ENCODE measurements around the gene RPS16. TPM values are rescaled to one million over a fixed set of nuclear protein-coding genes. Genes with fewer than 3 reads are reported as not detected.

RPS16 gene
- total RNA-seq, 1 donor from 2014 or later = 1,962 TPM

DNA sequence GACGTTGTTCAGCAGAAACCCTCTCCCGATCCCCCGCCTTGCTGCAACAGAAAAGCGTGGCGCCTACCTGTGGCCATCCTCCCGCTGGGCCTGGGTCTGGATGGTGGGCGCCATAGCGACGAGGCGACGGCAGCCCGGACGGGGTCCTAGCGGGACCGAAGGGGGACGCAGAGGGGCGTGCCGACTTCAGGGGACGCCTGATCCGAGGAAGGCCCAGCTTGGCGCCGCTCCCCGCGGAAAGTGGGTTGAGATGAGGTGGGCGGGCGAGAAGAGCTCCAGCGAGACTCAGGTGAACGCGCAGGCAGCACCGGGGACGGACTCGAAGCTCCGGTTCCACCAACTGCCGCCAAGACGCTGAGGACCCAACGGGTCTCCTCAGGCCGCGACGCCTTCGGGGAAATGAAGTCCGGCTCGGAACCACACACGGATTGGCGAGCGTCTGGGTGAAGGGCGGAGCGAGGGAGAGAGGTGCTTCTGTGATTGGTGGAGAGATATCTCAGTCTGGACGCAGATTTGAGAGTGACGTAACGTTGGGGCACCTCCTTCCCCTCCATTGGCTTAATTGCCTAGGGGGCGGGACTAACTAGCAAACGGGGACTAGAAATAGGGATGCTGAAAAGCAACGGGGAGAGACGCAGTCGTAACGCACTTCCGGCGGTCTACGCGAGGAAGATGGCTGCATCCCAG lies 44.9 kb downstream of the RPS16 start, which contains the start of the genes MED29 and PAF1:
TSS of gene MED29 (plus strand) at position 628 of the 687 bp plus-strand sequence. CDS start at position 673, 45 bp downstream.
TSS of gene PAF1 (minus strand) at position 356 of the 687 bp plus-strand sequence. CDS start at position 114, 242 bp downstream.
- intact Hi-C loops (cut with micrococcal nuclease) = loop anchor here (1.0 to 5.0 kb wide), 11 partner anchors 11 to 539 kb away; partner anchors contain the start of genes EID2B, MRPS12, PAK4 and PLEKHG2

DNA sequence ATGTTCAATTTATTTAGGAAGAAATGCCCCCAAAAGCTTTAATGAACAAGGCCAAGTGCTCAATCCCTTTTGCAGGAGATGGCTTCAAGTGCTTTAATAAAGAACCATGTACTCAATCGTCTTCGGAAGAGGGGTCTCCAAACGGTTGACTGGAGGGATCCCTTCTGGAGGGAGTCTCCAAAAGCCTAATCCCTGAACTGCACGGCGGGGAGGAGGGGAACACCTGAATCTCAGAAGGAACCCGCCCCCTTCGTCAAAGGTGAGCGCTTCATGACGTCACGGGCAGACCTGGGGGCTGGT lies 45.3 kb downstream of the RPS16 start:
- intact Hi-C loops (cut with micrococcal nuclease) = loop anchor here (2.0 to 5.0 kb wide), 2 partner anchors 90 to 538 kb away; partner anchors contain the start of gene TIMM50

DNA sequence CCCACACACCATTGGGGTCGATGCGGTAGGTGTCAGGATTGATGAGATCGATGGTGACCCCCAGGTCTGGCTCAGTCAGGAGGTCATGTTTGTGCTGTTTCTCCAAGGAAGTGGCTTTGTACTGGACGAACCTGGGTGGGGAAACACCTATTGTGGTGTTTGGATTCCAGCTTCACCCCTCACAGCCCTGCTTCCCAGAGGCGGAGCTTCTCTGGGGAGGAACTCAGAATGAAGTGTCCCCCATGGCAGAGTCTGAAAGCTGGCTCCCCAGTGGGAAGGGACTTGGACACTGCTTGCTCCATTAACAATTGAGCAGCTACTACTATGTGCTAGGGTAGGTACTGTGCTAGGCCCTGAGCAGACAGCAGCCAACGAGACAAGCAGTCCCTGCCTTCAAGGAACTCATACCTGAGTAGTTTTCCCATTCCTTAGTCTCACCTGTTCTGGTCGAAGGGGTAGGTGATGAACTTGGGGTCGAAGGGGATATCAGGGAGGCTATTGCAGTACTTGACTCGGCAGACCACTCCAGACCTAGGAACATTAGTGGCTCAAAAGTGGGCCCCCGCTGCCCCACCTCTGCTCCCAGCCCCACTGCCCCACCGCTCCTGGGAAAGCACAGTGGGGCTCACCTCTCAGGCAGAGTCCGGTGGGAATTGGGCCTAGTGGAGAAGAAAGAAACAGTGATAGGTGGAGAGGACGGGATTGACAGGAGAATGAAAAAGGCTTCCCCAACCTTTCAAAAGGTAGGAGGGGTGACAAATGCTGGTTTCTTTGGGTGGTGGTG lies 45.9 kb downstream of the RPS16 start:
- intact Hi-C loops (cut with micrococcal nuclease) = loop anchor here (2.0 to 5.0 kb wide), 2 partner anchors 91 to 538 kb away; partner anchors contain the start of gene TIMM50

DNA sequence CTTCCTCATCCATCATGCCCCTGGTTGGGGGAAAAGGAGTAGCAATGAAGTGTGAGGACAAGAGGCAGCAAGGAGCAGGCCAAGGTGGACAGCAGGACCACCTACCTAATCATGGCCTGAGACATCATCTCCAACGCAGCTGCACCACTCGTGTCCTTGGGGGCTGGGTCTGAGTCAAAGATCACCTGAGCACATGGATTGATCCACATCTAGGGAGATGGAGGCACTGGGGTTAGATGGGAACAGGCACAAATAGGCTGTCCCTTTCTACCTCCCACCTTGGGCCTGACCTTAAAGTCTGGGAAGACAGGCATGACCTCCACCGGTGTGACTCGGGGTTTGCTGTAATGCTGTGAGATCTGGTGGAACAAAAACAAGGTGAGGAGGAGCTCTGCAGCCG lies 47.1 kb downstream of the RPS16 start:
- intact Hi-C loops (cut with micrococcal nuclease) = no loop called here

DNA sequence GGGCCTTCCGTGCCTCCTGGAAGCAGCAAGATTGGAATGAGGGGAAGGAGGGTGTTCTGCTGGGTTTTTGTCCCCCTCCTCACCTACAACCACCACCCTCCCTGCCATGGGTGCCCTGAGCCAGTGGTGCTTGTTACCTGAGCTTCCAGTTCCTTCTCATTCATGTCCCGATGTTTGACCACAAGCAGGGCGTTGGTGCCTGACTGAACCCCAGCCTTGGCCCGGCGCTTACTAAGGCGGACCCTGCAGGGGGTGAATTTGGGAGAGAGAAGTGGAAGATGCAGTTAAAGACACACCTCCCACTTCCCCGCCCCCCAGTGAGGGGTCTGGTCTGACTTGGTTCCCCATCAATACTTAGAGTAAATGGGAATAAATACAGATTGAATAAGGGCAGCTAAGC lies 49.2 kb downstream of the RPS16 start:
- intact Hi-C loops (cut with micrococcal nuclease) = no loop called here

DNA sequence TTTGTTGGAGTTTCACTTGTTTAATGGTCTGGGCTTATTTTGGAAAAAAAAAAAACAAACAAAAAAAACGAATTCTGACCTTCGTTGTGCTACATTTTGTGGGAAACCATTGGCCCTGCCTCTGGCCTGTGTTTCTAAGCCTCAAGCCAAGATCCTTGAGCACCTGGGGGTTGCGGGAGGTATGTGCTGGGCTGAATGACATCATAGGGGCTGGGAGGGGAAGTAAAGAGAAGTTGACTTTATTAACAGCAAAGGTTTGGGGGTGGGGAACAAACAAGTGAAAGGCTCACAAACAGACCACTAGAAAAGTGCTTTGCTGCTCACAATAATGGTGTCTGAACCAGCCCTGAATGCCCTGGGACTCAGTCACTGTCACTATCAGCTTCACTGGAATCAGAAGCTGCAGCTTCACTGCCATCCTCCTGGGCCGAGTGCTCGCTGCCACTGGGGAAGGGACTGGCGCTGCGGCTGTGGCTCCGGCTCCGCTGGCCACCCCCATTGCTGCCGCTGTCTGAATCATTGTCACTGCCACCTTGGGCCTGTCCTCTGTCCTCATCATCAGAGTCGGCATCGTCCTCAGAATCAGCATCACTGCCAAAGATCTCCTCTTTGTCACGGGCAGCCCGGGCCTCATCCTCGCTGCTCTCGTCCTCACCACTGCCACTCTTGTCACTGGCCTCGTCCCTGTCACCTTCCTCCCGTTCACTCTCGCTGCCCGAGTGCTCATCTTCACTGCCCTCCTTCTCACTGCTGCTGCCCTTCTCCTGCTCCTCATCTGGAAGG lies 49.9 kb downstream of the RPS16 start:
- intact Hi-C loops (cut with micrococcal nuclease) = no loop called here

GRCh38 chr19:39384839-39385568 lies 50.7 kb downstream of the RPS16 start:
- intact Hi-C loops (cut with micrococcal nuclease) = no loop called here

Other genes with a start within 250 kb of the RPS16 start
- gene NCCRP1, start 239.0 kb downstream of the RPS16 start, total RNA-seq = not detected in 2 replicates
- not detected in 2 replicates for gene SYCN, start 231.7 kb downstream of the RPS16 start, total RNA-seq
- gene IFNL3, start 190.9 kb downstream of the RPS16 start, total RNA-seq = not detected in 2 replicates
- gene IFNL4, start 187.1 kb downstream of the RPS16 start, total RNA-seq = not detected in 2 replicates
- gene IFNL2, start 167.6 kb downstream of the RPS16 start, total RNA-seq = not detected in 2 replicates
- not detected in 2 replicates for gene IFNL1, start 139.5 kb downstream of the RPS16 start, total RNA-seq
- gene LRFN1, start 115.1 kb downstream of the RPS16 start, total RNA-seq = 2.8 and 3.6 TPM in 2 replicates
- gene GMFG, start 99.9 kb downstream of the RPS16 start, total RNA-seq = 508 and 516 TPM in 2 replicates
- 55.5 and 56.0 TPM in 2 replicates for gene SAMD4B, start 93.5 kb downstream of the RPS16 start, total RNA-seq
- gene PAF1, start 44.8 kb downstream of the RPS16 start, total RNA-seq = 42.7 and 44.2 TPM in 2 replicates
- gene MED29, start 44.6 kb downstream of the RPS16 start, total RNA-seq = 41.5 and 46.8 TPM in 2 replicates
- 74.5 and 80.1 TPM in 2 replicates for gene ZFP36, start 29.1 kb downstream of the RPS16 start, total RNA-seq
- gene PLEKHG2, start 23.3 kb downstream of the RPS16 start, total RNA-seq = 66.5 and 70.5 TPM in 2 replicates
- gene SUPT5H, start 9.6 kb upstream of the RPS16 start, total RNA-seq = 172 and 181 TPM in 2 replicates
- 67.6 and 68.0 TPM in 2 replicates for gene TIMM50, start 44.9 kb upstream of the RPS16 start, total RNA-seq
- gene DLL3, start 63.0 kb upstream of the RPS16 start, total RNA-seq = 0.27 and 0.51 TPM in 2 replicates
- not detected in 2 replicates for gene SELENOV, start 79.2 kb upstream of the RPS16 start, total RNA-seq
- 2.6 and 3.6 TPM in 2 replicates for gene EID2B, start 96.9 kb upstream of the RPS16 start, total RNA-seq
- 15.3 and 18.2 TPM in 2 replicates for gene EID2, start 104.2 kb upstream of the RPS16 start, total RNA-seq
- not detected in 2 replicates for gene LGALS13, start 166.6 kb upstream of the RPS16 start, total RNA-seq
- gene LGALS16, start 220.0 kb upstream of the RPS16 start, total RNA-seq = not detected in 2 replicates